SIG-M5 (cell line): Measurements from ENCODE around the gene ADAT2.
A peak's percentile ranks its signal among the peaks of the same experiment; 100 is the strongest.
"Not testable (repeated sequence)": the region's sequence is repeated elsewhere in the genome, so short reads cannot be mapped to it uniquely, and the experiment has no call there.

Source experiments
- DNase-seq: peaks from one replicate; lab custom pipeline; 2025; lab: John Stamatoyannopoulos, UW

The ADAT2 gene

DNA sequence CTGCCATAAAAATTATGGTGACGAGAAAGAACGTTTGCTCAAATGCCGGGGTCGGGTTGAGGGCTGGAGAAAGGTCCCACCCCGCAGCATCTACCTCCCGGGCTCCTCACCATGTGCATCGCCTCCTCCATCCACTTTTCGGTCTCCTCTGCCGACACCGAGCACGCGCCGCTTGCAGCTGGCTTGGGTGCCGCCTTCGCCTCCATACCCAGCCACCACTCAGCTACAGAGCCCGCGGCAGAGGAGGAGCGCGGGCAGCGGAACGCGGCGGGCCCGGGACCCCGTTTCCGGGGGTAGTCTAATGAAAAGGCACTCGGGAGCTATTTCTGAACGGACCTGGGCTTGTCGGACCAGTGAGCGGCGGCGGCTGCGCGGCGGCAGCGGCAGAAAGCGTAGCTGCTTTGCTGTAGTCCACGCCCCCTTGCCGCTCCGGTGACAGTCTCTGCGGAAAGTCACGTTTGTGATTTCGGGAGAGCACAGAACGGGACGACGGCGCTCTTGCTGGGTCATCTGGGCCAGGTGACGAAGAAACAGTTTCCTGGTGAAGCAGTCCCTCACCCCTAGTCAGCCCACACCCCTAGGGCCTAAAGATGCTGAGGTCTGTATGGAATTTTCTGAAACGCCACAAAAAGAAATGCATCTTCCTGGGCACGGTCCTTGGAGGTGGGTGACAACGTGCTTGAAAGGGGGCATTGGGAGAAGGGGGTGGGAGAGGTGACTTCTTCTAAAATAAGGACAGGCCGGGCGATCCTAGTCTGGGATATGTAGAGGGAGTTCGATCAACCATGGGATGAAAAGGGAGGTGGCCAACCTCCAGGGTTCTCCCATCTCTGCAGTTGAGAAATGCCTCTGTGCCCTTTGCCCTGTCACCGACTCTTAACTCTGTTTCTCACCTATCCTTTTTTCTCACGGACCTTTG is at the start of gene ADAT2, which contains the start of gene PEX3:
ADAT2 (minus strand) TSS at position 243 of the 919 bp plus-strand sequence; CDS start at position 206, 37 bp downstream.
PEX3 (plus strand) TSS at position 353 of the 919 bp plus-strand sequence; CDS start at position 591, 238 bp downstream.
- DNase-seq = peak; percentile 80

DNA sequence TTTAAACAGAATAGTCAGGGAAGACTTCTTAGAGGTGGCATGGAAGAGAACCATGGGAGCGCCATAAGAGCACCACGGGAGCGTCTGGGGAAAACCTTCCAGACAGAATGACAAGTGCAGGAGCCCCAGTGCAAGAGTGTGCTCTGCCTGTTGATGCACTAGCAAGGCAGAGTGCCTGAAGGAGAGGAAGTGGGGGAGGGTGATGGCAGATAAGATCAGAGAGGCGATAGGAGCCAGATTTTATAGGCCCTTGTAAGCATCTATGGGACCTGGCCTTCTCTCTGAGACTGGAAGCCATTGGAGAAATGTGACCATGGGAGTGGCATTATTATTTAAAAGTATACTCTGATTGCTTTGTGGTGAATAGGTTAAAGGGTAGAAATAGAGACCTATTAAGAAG is 47.9 kb upstream of the ADAT2 start:
- no peak for DNase-seq

DNA sequence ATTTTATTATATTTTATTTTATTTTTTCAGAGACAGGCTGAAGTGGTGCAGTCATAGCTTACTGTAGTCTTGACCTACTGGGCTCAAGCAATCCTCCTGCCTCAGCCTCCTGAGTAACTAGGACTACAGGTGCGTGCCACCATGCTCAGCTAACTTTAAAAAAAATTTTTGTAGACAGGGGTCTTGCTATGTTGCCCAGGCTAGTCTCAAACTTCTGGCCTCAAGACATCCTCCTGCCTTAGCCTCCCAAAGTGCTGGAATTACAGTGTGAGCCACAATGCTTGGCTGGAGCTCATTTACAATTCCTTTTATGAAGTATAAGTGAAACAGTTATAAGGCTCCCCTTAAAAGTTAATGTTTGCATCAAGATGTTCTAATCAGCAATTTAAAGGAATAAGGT is 46.5 kb upstream of the ADAT2 start:
- no peak for DNase-seq

DNA sequence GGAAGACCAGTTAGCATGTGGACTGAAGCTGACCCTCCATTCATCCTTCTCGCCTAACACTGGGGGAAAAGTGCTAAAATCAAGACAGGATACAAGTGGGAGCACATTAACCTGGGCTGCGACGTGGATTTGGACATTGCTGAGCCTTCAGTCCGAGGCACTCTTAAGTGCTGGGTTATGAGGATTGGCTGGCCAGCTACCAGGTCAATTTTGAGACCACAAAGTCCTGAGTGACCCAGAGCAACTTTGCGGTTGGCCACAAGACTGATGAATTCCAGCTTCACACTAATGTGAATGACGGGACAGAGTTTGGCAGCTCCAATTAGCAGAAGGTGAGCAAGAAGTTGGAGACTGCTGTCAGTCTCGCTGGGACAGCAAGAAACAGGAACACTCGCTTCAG is 40.3 kb upstream of the ADAT2 start:
- DNase-seq = no peak

DNA sequence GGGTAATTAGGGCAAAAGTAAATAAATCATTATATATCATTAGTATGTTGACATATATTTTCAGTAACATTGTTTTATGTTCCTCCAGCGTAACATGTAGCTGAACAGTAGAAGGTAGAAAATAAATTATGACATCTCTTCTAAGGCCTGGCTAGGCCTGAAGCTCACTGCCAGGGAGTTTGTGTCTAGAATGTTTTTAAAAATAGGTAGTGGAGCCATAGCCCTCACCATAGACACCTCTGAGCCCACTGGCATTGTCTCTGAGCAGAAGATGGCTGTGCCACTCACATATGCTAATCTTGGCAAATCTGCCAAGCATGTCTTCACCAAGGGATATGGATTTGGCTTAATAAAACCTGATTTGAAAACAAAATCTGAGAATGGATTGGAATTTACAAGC is 39.7 kb upstream of the ADAT2 start:
- DNase-seq = no peak

DNA sequence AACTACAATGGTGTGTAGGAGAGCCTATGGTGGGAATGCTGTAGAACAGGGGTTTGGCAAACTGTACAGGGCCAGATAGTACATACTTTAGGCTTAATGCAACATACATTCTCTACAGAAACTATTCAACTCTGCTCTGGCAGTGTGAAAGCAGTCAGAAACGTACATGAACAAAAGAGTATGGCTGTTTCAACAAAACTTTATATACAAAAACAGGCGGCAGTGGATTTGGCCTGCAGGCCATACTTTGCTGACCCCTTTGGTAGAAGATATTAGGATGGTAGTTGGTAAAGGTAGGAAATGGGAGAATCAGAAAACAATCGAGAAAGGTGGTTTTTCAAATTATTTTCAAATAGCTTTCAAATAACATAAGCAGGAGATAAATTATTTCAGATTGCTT is 36.3 kb upstream of the ADAT2 start:
- DNase-seq = no peak

DNA sequence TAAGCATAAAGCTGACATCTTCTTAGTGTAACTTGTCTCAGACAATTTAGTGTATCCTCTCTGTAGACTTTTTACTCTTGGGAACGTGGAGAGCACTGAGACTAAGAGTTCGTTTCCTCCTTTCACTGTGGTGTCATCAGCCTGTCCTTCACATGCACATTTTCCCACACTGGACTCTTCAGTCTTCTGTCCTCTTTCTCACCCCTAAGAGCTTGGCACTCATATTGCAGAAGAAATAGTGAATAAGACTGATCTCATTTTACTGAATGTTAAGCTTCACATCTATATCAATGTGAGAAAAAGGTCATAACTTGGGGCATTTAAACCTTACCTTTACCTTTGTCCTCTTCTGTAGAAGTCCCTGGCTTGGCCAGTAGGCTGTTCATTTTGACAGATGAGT is 35.5 kb upstream of the ADAT2 start:
- no peak for DNase-seq

DNA sequence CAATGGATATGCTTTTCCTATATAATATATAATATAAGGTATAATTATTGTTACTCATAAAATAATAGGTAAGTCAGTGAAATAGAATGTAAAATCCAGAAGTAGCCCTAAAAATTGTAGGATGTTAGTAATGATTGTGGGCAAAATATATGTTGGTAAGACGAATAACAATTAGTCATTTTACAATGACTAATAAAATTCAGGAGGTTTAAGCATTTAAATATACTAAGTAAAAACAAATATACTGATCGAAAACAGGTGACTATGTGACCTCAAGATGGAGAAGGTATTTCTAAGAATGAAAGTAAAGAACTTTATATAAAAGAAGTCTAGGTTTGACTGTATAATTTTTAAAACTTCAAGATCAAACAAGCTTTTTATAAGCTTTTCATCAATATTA is 32.1 kb upstream of the ADAT2 start:
- DNase-seq = no peak

DNA sequence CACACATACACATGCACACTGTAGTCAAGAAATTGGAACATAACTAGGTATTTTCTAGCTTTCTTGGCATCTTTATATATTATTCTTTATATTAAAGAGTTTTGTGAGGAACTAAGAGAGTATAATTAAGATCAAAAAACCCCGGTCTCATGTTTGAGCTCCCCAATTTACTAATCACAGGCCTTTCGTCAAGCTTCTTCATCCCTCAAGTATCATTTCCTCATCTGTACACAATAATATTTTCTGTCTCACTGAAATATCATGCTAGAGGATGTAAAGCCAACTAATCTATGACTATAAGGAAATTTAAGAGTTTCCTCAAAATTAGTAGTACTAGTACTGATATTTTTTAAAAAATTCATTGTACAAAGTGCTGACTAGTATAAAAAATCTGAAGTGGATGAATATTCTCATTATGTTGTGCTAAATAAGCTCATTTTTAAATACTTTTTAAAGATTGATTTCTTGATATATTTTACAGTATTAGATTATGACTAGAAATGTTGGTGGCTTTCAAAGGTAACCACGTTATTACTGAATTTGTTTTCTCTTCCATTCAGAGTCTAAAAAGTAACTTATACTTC is 28.1 kb upstream of the ADAT2 start:
- no peak for DNase-seq

DNA sequence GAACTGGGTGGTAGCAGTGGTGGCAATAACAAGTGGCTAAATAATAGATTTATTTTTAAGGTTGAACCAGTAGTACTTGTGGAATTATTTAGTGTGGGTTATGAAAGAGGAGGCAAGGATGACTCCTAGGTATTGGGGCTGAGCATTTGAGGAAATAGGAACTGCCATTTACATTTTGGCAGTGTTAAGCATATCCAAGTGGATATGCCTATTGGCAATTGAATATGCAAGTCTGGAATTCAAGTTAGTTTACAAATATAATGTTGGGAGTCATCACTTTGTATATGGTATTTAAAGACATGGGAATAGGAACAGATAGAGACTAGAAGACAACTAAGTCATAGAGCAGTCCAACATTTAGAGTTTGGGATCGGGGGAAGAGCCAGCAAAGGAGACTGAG is 26.1 kb upstream of the ADAT2 start:
- DNase-seq = no peak

DNA sequence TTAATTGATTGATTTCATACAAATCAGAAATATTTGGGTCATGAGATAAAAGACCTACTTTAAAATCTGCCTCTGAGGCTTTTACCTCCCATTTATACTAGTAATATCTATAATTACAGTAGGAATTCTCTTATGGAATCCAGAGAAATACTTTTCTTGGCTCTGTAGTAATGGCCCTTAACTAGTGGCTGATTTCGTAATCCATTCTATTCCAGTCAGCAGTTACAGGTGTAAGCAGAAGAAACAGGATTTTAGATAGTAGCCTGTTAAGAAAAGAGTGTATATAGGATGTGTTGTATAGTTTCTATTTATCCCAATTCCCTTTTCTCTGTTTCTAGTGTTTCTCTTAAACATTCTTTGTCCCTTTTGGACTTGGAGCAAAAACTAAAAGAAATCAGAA is 21.3 kb upstream of the ADAT2 start:
- no peak for DNase-seq

DNA sequence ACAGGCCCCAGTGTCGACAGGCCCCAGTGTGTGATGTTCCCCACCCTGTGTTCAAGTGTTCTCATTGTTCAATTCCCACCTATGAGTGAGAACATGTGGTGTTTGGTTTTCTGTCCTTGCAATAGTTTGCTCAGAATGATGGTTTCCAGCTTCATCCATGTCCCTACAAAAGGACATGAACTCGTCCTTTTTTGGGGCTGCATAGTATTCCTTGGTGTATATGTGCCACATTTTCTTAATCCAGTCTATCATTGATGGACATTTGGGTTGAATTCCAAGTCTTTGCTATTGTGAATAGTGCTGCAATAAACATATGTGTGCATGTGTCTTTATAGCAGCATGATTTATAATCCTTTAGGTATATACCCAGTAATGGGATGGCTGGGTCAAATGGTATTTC is 18.3 kb upstream of the ADAT2 start:
- DNase-seq = not testable (repeated sequence)

DNA sequence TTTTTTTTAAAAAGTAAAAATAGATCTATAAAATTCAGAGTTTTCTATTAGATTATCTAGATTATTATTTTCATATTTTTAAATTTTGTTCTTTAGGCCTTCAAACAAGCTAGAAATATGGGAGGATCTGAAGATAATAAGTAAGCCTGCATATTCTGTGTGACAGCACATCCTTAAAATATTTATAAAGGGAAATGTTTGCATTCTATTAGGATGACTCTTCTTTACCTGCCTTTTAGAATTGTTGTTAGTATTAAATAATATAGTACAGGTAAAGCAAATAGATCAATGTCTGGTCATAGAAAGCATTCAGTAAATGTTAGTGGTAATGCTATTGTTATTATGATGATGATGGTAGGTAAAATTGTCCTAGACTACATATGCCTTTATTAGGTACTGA is 17.5 kb upstream of the ADAT2 start:
- DNase-seq = no peak

DNA sequence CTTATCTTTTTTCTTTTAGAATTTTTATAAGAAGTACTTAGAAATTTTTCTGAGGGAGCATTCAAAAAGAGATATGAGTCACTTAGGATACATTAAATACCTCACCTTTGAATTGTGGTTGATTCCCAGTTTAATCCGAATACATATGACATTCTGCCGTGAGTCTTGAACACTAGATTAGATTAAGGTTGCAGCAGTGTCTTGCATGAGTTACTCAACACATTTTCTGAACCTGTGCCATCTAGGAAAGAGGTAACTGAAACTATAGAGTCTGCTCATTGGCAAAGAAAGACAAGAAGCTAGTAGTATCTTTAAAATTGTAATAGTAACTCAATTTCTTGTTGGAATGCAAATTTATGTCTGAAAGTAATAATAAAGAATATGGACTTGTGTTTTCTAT is 15.1 kb upstream of the ADAT2 start:
- no peak for DNase-seq

DNA sequence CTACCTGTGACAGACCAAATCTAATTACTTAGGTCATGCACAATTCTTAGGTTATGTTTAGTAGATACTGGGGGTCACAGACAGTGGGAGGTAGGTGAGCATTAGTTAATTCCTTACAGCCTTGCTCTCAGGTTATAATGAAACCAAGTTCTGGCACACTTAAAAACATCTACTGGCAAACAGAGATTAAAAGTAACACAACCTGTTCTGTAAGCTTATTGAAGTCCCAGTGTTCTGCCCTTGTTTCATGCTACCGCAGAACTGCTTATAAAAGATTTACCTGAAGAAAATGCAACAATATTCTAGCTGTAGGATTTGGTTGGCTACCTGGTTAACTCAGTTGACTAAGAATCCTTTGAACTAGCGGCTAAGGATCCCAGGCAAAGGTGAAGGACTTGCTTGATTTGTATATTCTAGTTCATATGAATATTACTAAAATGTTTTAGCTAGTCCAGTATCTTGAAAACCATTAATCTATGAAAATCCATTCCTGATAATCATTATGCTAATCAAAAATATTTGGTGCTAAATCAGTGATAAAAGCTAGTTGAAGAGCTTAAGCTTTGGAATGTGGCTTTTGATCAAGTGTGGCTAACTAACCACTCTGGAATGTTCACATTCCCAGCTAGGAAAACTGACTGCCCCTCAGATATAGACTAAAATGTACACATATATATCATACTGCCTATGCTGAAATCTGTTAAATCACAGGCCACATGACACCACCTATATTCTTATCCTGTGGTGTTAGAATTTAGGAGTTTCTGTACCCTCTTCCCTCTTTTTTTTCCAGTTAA is 7.3 kb upstream of the ADAT2 start:
- no peak for DNase-seq

DNA sequence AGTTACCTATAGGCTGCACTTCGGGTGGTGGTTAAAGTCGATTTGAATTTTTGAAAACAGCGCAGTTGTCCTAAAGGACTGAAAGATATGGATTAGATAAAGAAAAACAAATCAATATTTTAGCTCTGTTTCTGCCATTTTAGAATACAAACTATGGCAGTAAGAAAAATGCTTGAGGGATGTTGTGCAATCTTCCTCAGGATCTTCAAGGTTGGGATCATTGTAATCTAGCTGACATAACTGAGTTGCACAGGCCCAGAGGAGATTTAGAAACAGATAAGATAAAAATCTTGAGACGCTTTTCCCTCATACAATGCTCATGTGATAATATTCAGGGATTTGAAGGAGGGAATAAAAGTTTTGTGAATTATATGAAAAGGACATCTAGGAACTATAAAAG is 1.0 kb upstream of the ADAT2 start:
- DNase-seq = no peak

DNA sequence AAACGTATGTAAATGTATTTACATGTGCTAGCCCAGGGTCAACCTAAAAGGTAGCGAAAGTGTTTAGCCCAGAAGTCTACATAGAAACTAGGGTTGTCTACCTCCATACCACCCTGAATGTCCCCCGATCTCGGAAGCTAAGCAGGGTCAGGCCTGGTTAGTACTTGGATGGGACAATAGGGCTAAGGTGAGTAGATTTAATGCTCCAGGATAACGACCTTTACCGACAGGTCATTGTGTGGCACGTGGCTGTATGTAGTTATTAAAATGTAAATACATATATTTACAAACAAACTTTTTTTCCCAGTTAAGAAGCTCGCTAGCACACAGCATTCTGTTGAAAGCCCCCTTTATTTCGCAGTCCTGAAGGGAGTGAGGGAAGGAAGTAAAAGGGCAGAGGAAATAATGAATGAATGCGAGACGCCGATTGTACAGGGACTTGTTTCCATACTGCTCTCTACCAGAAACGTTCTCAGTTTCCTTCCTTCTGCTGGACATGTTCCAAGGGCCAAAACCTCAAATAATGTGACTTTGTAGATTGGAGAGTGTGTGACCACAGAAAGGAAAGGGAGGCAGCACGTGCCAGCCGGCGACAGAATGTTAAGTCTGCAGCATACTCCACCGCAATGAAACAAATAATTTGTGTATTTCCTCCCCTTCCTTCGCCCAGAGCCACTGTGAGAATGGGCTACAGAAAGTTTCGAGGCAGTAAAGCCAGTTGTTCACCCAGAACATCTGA is 612 bp downstream of the ADAT2 start:
- DNase-seq = no peak

DNA sequence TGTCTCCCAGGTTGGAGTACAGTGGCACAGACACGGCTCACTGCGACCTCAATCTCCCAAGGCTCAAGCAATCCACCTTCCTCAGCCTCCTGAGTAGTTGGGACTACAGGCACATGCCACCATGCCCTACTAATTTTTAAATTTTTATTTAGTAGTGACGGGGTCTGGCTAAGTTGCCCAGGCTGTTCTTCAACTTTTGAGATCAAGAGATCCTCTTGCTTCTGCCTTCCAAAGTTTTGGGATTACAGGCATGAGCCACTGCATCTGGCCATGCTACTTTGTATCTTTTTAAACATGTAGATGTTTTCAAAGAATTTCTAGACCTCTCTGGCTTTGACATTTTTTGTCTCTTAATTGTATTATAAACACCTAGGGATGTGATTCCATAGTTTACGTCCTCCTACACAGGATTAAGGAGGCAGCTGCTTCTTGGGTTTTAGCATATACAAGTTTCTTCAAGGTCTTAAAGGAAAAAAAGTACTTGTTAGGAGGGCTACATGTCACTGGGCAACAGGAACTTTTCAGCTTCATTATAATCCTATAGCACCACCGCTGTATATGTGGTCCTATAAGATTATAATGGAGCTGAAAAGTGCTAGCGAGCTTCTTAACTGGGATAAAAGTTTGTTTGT is 1.3 kb downstream of the ADAT2 start:
- DNase-seq = no peak

DNA sequence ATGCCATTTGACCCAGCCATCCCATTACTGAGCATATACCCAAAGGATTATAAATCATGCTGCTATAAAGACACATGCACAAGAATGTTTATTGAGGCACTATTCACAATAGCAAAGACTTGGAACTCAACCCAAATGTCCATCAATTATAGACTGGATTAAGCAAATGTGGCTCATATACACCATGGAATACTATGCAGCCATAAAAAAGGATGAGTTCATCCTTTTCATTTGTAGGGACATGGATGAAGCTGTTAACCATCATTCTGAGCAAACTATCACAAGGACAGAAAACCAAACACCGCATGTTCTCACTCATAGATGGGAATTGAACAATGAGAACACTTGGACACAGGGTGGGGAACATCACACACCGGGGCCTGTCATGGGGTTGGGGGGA is 2.6 kb downstream of the ADAT2 start:
- DNase-seq = not testable (repeated sequence)

DNA sequence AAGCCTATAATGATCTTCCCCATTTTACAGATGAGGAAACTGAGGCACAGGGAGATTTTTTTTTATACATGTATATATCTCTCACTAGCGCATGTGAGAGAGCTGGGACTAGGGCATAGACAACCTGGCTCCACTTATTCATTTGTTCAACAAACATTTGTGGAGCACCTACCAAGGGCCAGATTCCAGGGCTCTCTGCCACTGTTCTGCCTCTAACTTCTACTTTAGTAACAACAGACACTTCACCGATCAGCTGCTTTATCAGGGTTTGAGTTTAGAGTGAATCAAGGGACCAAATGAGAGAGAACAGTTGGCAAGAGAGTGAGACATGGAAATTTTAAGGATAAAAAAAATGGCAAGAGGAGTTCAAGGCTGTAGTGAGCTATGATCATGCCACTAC is 7.4 kb downstream of the ADAT2 start:
- no peak for DNase-seq
